NCI-H1694 treated with DMSO at 0.1 percent for 48 hours (cell line): ENCODE results near the gene TLR2.

Experiments
- DNase-seq: peaks from one replicate; lab custom pipeline; 2025; lab: John Stamatoyannopoulos, UW

Gene TLR2

GRCh38 chr4:153684182-153684970, at the start of gene TLR2:
TLR2 (plus strand) TSS chr4:153684280; CDS start chr4:153702908, 18,628 bp downstream.
- DNase-seq, result no peak

GRCh38 chr4:153634738-153635353, 49.2 kb upstream of the TLR2 start:
- peak; percentile 6 for DNase-seq

- DNase-seq, result no peak
These were observed 48.2 kb upstream of the TLR2 start for GRCh38 chr4:153635846-153636245.

- no peak for DNase-seq
These were observed 46.9 kb upstream of the TLR2 start for GRCh38 chr4:153637201-153637600.

GRCh38 chr4:153638011-153638410, 46.1 kb upstream of the TLR2 start:
- no peak for DNase-seq

DNA sequence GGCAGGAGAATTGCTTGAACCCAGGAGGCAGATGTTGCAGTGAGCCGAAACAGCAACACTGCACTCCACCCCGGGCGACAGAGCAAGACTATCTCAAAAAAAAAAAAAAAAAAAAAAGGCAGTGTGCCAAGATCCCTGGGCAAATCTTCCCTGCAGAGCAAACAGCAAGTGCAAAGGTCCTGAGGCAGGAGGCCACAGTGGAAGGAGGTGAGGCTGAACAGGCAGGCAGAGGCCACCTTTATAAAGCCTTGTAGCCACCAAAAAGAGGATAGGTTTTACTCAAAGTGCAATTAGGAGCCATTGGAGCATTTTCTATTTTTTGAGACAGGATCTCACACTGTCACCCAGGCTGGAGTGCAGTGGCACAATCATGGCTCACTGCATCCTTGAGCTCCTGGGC, 45.1 kb upstream of the TLR2 start:
- DNase-seq, result no peak

GRCh38 chr4:153639833-153640802, 44.0 kb upstream of the TLR2 start:
- no peak for DNase-seq

GRCh38 chr4:153641532-153641931, 42.5 kb upstream of the TLR2 start:
- no peak for DNase-seq

- DNase-seq, result peak; percentile 80
These were observed 40.4 kb upstream of the TLR2 start for GRCh38 chr4:153643406-153644383.

DNA sequence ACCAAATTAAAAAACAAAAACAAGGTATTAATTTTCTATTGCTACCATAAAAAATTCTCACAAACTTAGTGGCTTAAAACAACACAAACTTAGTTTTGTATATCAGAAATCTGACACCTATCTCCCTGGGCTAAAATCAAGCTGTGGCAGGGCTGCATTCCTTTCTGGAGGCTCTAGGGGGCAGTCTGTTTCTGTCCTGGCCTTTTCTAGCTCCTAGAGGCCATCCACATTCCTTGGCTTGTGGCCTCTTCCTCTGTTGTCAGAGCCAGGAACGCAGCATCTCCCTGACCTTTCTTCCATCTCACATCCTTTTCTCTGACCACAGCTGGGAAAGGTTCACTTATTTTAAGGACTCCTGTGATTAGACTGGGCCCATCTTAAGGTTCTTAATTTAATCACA, 38.9 kb upstream of the TLR2 start:
- DNase-seq, result no peak

GRCh38 chr4:153646261-153646660, 37.8 kb upstream of the TLR2 start:
- DNase-seq, result no peak

DNA sequence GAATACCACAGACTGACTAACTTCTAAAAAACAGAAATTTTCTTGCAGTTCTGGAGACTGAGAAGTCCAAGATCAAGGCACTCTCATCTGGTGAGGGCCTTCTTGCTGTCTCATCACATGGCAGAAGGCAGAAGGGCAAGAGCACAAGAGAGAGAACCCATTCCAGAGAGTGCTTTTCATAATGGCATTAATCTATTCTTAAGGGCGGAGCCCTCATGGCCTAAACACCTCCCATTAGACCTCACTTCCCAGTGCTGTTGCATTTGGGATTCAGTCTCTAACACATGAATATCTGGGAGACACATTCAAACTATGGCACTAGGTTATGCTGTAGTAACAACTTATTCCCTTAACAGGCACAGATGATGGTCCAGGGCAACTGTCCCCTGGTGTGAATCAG, 37.1 kb upstream of the TLR2 start:
- no peak for DNase-seq

GRCh38 chr4:153647975-153648374, 36.1 kb upstream of the TLR2 start:
- DNase-seq, result no peak

- peak; percentile 7 for DNase-seq
These were observed 34.5 kb upstream of the TLR2 start for GRCh38 chr4:153649572-153649991.

DNA sequence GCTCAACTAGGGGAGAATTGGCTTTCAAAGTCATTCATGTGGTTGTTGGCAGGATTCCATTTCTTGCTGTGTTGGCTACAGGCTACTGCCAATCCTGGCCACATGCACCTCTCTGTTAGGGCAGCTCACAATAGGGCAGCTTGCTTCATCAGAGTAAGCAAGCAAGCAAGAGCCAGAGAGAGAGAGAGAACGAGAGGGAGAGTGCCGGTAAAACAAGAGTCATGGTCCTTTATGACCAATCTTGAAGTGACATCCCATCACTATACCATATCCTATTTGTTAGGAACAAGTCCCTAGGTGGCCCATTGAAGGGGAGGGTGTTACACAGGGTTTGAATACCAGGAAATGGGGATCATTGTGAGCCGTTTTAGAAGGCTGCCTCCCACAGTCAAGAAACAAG, 33.0 kb upstream of the TLR2 start:
- DNase-seq, result no peak

- no peak for DNase-seq
These were observed 32.5 kb upstream of the TLR2 start for GRCh38 chr4:153651587-153651986.

GRCh38 chr4:153652051-153652784, 31.9 kb upstream of the TLR2 start:
- no peak for DNase-seq

- DNase-seq, result no peak
These were observed 29.0 kb upstream of the TLR2 start for GRCh38 chr4:153655002-153655541.

GRCh38 chr4:153655928-153656327, 28.2 kb upstream of the TLR2 start:
- no peak for DNase-seq

DNA sequence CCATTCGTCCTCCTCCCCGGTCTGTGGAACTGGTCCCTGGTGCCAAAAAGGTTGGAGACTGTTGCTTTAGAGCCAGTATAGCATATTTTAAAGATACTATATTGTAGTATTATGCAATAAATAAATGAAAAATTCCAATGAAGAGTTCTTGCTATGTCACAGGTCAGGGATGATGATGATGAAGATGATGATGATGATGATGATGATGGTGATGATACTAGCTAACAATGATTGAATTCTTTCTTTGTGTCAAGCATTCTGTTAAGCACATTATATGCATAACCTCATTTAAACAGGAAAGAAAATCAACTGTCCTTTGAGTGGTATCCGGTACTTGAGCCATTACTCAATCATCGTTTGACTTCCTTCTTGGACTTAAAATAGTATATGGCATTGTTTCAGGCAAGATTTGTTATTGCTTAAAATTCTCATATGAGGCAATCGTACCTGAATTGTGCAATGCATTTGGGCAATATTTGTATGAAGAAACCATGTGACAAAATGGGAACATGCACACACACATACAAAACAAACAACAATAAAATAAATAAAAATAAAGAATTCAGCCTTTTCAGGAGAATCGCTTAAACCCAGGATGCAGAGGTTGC, 22.8 kb upstream of the TLR2 start:
- no peak for DNase-seq
